Measurements from ENCODE around the gene TMEM239. TPM values are rescaled to one million over a fixed set of nuclear protein-coding genes. Genes with fewer than 3 reads are reported as not detected.
A peak's percentile ranks its signal among the peaks of the same experiment; 100 is the strongest.

TMEM239 gene
- total and polyA plus RNA-seq, 2 of the 8 experiments (the other 6 are each of a cell fraction or from before 2014, with no cell fraction given): not detected

DNA sequence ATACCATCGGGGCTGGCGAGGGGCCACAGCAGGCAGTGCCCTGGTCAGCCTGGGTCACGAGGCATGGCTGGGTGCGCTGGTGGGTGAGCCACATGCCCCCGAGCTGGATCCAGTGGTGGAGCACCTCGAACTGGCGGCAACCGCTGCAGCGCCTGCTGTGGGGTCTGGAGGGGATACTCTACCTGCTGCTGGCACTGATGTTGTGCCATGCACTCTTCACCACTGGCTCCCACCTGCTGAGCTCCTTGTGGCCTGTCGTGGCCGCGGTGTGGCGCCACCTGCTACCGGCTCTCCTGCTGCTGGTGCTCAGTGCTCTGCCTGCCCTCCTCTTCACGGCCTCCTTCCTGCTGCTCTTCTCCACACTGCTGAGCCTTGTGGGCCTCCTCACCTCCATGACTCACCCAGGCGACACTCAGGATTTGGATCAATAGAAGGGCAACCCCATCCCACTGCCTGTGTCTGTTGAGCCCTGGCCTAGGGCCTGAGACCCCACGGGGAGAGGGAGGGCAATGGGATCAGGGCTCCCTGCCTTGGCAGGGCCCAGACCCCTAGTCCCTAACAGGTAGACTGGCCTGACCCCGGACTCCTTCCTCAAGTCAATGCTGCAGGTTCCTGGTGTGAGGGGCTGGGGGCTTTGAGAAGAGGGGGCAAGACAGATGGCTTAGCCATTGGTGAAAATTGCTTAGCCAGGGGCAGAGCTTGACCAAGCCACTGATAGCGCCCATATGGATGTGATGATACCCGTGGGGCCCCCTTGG is 598 bp downstream of the TMEM239 start:
- POLR2A ChIA-PET (ENCODE audit: partially characterized antibody): interaction anchor here (1.1 kb wide), 1 partner anchor 350 kb away, joined by 3 read pairs; no protein-coding TSS in a partner anchor
- H3K4me3 ChIP-seq (ENCODE audit: extremely low read depth in 1 of 4, insufficient read depth in 2 of 4, low read depth in 3 of 4, low read length in 4 of 4): no peak overlapping the region
- H3K18ac ChIP-seq (ENCODE audit: extremely low read depth, low read length): no peak overlapping the region
- peaks cover 3% of the 10 kb centered on the region; the same call in 1 of the 2 replicates for H3K23me2 ChIP-seq (ENCODE audit: low read depth, low read length)
- H3K23ac ChIP-seq (ENCODE audit: insufficient read length): no peak overlapping the region
- peak in 1 of 2 experiments; percentile 66 for DNase-seq (ENCODE audit: low read depth in 1 of 2, low spot score in 2 of 2)
- no peak overlapping the region for H3K4ac ChIP-seq (replicated peaks; ENCODE audit: insufficient read length, low read depth, low read length)
- H4K20me1 ChIP-seq (replicated peaks in 1 of 2; ENCODE audit: control insufficient read depth in 1 of 2, insufficient read depth in 2 of 2, low read length in 2 of 2): no peaks in the 10 kb centered on the region
- H2AK5ac ChIP-seq (ENCODE audit: low read depth, low read length): no peak overlapping the region
- WGBS, 2 experiments (ENCODE audit: extremely low coverage in 1 of 2, insufficient coverage in 1 of 2, insufficient read length in 1 of 2, insufficient replicate concordance in 2 of 2, low coverage in 1 of 2, low lambda C conversion rate in 2 of 2, missing lambda C conversion rate in 1 of 2): 77% methylated on average over 18 of the region's 20 CpGs; no CpG with 5 or more reads in 1 of the 2 experiments
- no peaks in the 10 kb centered on the region for H3K79me1 ChIP-seq (ENCODE audit: low read depth, low read length)
- H4K8ac ChIP-seq (ENCODE audit: extremely low read depth, insufficient read depth, low read length): no peak overlapping the region
- no peak overlapping the region for H2AFZ ChIP-seq (ENCODE audit: low read length)
- H2BK20ac ChIP-seq (ENCODE audit: low read length): no peak overlapping the region
- H3K4me2 ChIP-seq (ENCODE audit: insufficient read depth in 1 of 2, low read depth in 2 of 2, low read length in 2 of 2): no peak overlapping the region
- H2BK15ac ChIP-seq (ENCODE audit: low read length): no peak overlapping the region
- H2BK120ac ChIP-seq (replicated peaks; ENCODE audit: low read depth, low read length): no peak overlapping the region
- FAIRE-seq: no peak
- CTCF ChIA-PET (ENCODE audit: partially characterized antibody): interaction anchor here (0.6 to 1.8 kb wide), 8 partner anchors 13 to 278 kb away, joined by 3 to 7 read pairs (median 4); partner anchors contain the start of gene CPXM1
- H3K27me3 ChIP-seq (replicated peaks in 1 of 4; ENCODE audit: control insufficient read depth in 3 of 4, extremely low read depth in 1 of 4, insufficient read depth in 3 of 4, low read length in 3 of 4): peaks cover 15 to 33% (median 26%) of the 10 kb centered on the region in 4 experiments
- H4K5ac ChIP-seq (ENCODE audit: insufficient read length, low read depth, low read length): no peak overlapping the region
- TF ChIP-seq, protein P1, sequence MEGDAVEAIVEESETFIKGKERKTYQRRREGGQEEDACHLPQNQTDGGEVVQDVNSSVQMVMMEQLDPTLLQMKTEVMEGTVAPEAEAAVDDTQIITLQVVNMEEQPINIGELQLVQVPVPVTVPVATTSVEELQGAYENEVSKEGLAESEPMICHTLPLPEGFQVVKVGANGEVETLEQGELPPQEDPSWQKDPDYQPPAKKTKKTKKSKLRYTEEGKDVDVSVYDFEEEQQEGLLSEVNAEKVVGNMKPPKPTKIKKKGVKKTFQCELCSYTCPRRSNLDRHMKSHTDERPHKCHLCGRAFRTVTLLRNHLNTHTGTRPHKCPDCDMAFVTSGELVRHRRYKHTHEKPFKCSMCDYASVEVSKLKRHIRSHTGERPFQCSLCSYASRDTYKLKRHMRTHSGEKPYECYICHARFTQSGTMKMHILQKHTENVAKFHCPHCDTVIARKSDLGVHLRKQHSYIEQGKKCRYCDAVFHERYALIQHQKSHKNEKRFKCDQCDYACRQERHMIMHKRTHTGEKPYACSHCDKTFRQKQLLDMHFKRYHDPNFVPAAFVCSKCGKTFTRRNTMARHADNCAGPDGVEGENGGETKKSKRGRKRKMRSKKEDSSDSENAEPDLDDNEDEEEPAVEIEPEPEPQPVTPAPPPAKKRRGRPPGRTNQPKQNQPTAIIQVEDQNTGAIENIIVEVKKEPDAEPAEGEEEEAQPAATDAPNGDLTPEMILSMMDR (IDR thresholded peaks at IDR 0.05; ENCODE audit: control extremely low read depth in 1 of 3, insufficient read depth in 1 of 3, low read depth in 1 of 3, low read length in 3 of 3): peak; percentile 46 to 74 (median 70)
- no peak for TF ChIP-seq BRCA1 (IDR thresholded peaks at IDR 0.05; ENCODE audit: low read depth, low read length)
- TF ChIP-seq, protein P2, sequence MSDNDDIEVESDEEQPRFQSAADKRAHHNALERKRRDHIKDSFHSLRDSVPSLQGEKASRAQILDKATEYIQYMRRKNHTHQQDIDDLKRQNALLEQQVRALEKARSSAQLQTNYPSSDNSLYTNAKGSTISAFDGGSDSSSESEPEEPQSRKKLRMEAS (IDR thresholded peaks at IDR 0.05): 0 out of 2 replicates have a peak, but pooled peaks have one; percentile 14
- TF ChIP-seq RAD21 (IDR thresholded peaks at IDR 0.05 in 1 of 2, conservative IDR thresholded peaks at IDR 0.05 in 1 of 2; ENCODE audit: low read depth in 2 of 2, low read length in 2 of 2): peak; percentile 42 to 53
- peaks cover 0 to 14% (median 9%) of the 10 kb centered on the region in 4 experiments; a peak in 6 of 7 replicates for H3K4me1 ChIP-seq (replicated peaks in 1 of 4; ENCODE audit: control insufficient read depth in 3 of 4, insufficient read depth in 4 of 4, low read length in 3 of 4)
- no peak overlapping the region for H2BK5ac ChIP-seq (ENCODE audit: low read depth, low read length)
- H3K56ac ChIP-seq (replicated peaks; ENCODE audit: insufficient read length, low read depth, low read length): no peak overlapping the region
- no peak overlapping the region for H4K91ac ChIP-seq (replicated peaks; ENCODE audit: insufficient read length, low read length)
- H2BK12ac ChIP-seq (ENCODE audit: low read depth, low read length): no peak overlapping the region
- 0 out of 4 replicates have a peak, but pooled peaks cover 0 to 7% of the 10 kb centered on the region in 2 experiments for H3K9me3 ChIP-seq (ENCODE audit: insufficient read depth in 2 of 2, low read depth in 1 of 2, low read length in 1 of 2)
- no peaks in the 10 kb centered on the region for H3K79me2 ChIP-seq (ENCODE audit: control insufficient read depth in 1 of 2, insufficient read depth in 2 of 2, low read length in 2 of 2)
- 0 out of 8 replicates have a peak, but pooled peaks cover 0 to 2% (median 0%) of the 10 kb centered on the region in 4 experiments for H3K36me3 ChIP-seq (ENCODE audit: control insufficient read depth in 2 of 4, insufficient read depth in 4 of 4, low read length in 3 of 4)
- H3K27ac ChIP-seq (ENCODE audit: low read depth, low read length): no peak overlapping the region
- H3K14ac ChIP-seq (ENCODE audit: insufficient read length): no peak overlapping the region
- no peak overlapping the region for H3K9ac ChIP-seq (replicated peaks in 1 of 4; ENCODE audit: extremely low read depth in 1 of 4, low read depth in 3 of 4, low read length in 3 of 4)

Data from H1 (cell line).